PC-3 (cell line): ENCODE measurements around the gene KRT75.

Experiments
- EZH2 ChIP-seq: fragments of 300-600 bp; sonication (generic); IDR thresholded peaks from one replicate; pipeline ENCODE4 v1.6.1; 2017; ENCODE audit warnings: antibody characterized with exemption, mild to moderate bottlenecking, low read length; ENCODE audit not compliant: unreplicated experiment
- TF ChIP-seq, protein P1 (sequence below): fragments of 300-600 bp; sonication (generic); conservative IDR thresholded peaks from 2 replicates; pipeline ENCODE4 v1.5.1; 2017; ENCODE audit warnings: antibody characterized with exemption, low read depth, mild to moderate bottlenecking, low read length

DNA sequence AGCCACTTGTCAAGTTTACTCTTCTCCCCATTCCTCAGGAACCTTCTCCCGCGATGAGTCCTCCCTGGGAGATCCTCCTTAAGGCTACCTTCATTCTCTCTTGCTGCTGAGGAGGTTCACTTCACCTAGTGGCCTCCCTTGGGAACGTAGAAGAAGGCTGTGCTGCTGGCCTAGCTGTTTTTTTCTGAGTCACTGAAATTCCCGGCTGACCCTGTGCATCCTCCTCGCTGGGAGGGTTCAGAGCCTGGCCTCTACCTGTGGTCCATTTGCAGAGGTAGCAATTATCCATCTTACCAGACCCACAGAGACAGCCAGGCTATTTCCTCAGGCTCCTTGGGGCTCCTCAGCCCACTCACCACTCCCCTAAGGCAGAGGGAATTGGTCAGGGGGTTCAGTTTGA is 32.6 kb downstream of the KRT75 start:
- TF ChIP-seq, protein P1, sequence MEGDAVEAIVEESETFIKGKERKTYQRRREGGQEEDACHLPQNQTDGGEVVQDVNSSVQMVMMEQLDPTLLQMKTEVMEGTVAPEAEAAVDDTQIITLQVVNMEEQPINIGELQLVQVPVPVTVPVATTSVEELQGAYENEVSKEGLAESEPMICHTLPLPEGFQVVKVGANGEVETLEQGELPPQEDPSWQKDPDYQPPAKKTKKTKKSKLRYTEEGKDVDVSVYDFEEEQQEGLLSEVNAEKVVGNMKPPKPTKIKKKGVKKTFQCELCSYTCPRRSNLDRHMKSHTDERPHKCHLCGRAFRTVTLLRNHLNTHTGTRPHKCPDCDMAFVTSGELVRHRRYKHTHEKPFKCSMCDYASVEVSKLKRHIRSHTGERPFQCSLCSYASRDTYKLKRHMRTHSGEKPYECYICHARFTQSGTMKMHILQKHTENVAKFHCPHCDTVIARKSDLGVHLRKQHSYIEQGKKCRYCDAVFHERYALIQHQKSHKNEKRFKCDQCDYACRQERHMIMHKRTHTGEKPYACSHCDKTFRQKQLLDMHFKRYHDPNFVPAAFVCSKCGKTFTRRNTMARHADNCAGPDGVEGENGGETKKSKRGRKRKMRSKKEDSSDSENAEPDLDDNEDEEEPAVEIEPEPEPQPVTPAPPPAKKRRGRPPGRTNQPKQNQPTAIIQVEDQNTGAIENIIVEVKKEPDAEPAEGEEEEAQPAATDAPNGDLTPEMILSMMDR = no peak
- TF ChIP-seq EZH2 = no peak
